ENCODE data around the gene UXS1. TPM values are rescaled to one million over a fixed set of nuclear protein-coding genes. Genes with fewer than 3 reads are reported as not detected.
"Not testable (repeated sequence)": the region's sequence is repeated elsewhere in the genome, so short reads cannot be mapped to it uniquely, and the experiment has no call there.

Gene UXS1
- 10 to 100 TPM; 32.2 to 94.2 (median 36.0) TPM for total RNA-seq

DNA sequence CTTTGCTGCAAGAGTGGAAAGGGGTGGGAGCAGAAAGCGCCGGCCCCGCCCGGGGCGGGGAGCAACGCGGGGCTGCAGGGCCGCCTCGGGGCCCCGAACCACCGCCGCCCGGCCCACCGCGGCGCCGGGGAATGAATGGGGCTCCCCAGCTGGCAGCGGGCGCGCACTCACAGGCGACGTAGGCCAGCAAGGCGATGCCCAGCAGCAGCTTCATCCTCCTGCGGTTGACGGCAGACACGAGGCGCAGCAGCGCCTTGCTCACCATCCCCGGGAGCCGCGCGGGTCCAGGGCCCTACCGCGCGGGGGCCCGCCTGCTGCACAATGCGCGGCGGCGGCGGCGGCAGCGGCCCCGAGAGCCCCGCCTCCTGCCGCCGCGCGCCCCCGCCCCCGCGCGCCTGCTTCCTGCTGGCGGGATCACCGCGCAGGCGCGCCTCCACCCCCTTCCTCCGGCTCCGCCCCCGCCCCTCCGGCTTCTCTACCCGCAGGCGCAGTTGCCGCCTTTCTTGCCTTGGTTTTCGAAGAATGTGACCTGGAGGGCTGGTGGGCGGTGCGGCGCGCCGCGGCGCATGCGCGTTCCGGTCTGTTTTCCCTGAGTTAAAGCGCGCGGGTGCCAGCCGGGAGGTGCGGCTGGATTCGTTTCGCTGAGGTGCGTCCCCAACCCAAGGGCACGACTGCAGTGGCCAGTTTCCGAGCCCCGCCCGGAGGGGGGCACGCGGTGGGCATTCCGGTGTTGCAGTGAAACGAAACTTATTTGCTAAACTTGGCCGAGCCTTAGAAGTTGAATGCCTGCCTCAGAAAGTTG, at the start of gene UXS1:
Gene UXS1 (minus strand): TSS at position 325 of the 802 bp plus-strand sequence. CDS start 60 bp downstream, at position 265.
- no peaks in the 10 kb centered on the region for H3K36me3 ChIP-seq
- TF ChIP-seq CTCF (IDR thresholded peaks at IDR 0.05) = no peak
- TF ChIP-seq POLR2A (IDR thresholded peaks at IDR 0.05) = peak; percentile 38 to 87
- peak; percentile 99 for DNase-seq
- WGBS, 2 donors = 0% methylated on average over 16 to 19 of the region's 93 CpGs
- H3K4me3 ChIP-seq (replicated peaks in 1 of 3) = peak within 1 kb of the TSS; percentile 54 to 95 (median 87)
- peaks cover 13 to 16% of the 10 kb centered on the region in 2 donors for H3K4me1 ChIP-seq
- no peaks in the 10 kb centered on the region for H3K27me3 ChIP-seq
- intact Hi-C loops (cut with DNase I) = no loop called here
- H3K27ac ChIP-seq = peak within 1 kb of the TSS; percentile 85 to 89 (median 86)
- no peaks in the 10 kb centered on the region for H3K9me3 ChIP-seq

DNA sequence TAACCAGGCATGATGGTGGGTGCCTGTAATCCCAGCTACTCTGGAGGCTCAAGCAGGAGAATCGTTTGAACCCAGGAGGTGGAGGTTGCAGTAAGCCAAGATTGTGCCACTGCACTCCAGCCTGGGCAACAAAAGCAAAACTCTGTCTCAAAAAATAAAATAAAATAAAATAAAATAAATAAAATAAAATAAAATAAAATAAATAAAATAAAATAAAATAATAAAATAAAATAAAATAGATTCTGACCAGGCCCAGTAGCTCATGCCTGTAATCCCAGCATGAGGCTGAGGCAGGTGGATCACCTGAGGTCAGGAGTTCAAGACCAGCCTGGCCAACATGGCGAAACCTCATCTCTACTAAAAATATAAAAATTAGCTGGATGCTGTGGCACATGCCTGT, 45.4 kb upstream of the UXS1 start:
- not testable (repeated sequence) for H3K4me3 ChIP-seq (replicated peaks in 1 of 3)
- 94% methylated on average over 2 of the region's 2 CpGs for WGBS, 2 donors

DNA sequence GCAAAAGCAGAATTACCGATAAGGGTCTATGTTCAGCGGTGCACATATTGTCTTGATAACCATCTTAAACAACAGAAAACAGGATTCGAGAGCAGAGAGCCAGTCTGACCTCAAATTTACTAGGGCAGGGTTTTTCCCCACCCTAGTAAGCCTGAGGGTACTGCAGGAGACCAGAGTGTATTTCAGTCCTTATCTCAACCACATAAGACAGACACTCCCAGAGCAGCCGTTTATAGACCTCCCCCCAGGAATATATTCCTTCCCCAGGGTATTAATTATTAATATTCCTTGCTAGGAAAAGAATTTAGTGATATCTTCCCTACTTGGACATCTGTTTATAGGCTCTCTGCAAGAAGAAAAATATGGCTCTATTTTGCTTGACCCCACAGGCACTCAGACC, 41.3 kb upstream of the UXS1 start:
- H3K27me3 ChIP-seq; H3K4me3 ChIP-seq (replicated peaks in 1 of 3); DNase-seq; H3K27ac ChIP-seq; H3K4me1 ChIP-seq; intact Hi-C loops (cut with DNase I); H3K36me3 ChIP-seq; H3K9me3 ChIP-seq: not testable (repeated sequence)
- 92 to 95% methylated on average over 4 of the region's 4 CpGs for WGBS, 2 donors

More for the DNA sequence above, 45.4 kb upstream of the UXS1 start:
- H3K27me3 ChIP-seq; H3K27ac ChIP-seq; H3K9me3 ChIP-seq; intact Hi-C loops (cut with DNase I); H3K36me3 ChIP-seq; H3K4me1 ChIP-seq; DNase-seq: not testable (repeated sequence)

- TF ChIP-seq POLR2A (IDR thresholded peaks at IDR 0.05) = no peak
- Histone ChIP-seq H3K27ac (no peak overlapping the region), H3K36me3 (no peaks in the 10 kb centered on the region), H3K4me3 (replicated peaks in 1 of 3) (no peak overlapping the region), H3K27me3 (no peaks in the 10 kb centered on the region), H3K9me3 (no peaks in the 10 kb centered on the region), H3K4me1 (no peaks in the 10 kb centered on the region)
- DNase-seq = no peak
- intact Hi-C loops (cut with DNase I) = no loop called here
- 88 to 100% methylated on average over 2 of the region's 2 CpGs for WGBS, 2 donors
Observed at GRCh38 chr2:106233350-106233706, 39.2 kb upstream of the UXS1 start.

GRCh38 chr2:106232638-106233349, 38.7 kb upstream of the UXS1 start:
- H3K4me1 ChIP-seq = no peaks in the 10 kb centered on the region
- H3K27ac ChIP-seq = no peak overlapping the region
- intact Hi-C loops (cut with DNase I) = no loop called here
- TF ChIP-seq CTCF (IDR thresholded peaks at IDR 0.05) = no peak
- TF ChIP-seq POLR2A (IDR thresholded peaks at IDR 0.05) = no peak
- 82 to 100% methylated on average over 1 of the region's 1 CpG for WGBS, 2 donors
- no peaks in the 10 kb centered on the region for H3K9me3 ChIP-seq
- H3K4me3 ChIP-seq (replicated peaks in 1 of 3) = no peak overlapping the region
- DNase-seq = peak; percentile 9 to 14
- H3K27me3 ChIP-seq = no peaks in the 10 kb centered on the region
- H3K36me3 ChIP-seq = no peaks in the 10 kb centered on the region

- Histone ChIP-seq H3K4me1 (no peaks in the 10 kb centered on the region), H3K36me3 (no peaks in the 10 kb centered on the region), H3K4me3 (replicated peaks in 1 of 3) (no peak overlapping the region), H3K9me3 (no peaks in the 10 kb centered on the region), H3K27me3 (no peaks in the 10 kb centered on the region), H3K27ac (no peak overlapping the region)
- TF ChIP-seq CTCF (IDR thresholded peaks at IDR 0.05) (no peak), POLR2A (IDR thresholded peaks at IDR 0.05) (no peak)
- DNase-seq = no peak
- 69 to 75% methylated on average over 5 of the region's 5 CpGs for WGBS, 2 donors
- intact Hi-C loops (cut with DNase I) = no loop called here
Observed at GRCh38 chr2:106223347-106223746, 29.2 kb upstream of the UXS1 start.

DNA sequence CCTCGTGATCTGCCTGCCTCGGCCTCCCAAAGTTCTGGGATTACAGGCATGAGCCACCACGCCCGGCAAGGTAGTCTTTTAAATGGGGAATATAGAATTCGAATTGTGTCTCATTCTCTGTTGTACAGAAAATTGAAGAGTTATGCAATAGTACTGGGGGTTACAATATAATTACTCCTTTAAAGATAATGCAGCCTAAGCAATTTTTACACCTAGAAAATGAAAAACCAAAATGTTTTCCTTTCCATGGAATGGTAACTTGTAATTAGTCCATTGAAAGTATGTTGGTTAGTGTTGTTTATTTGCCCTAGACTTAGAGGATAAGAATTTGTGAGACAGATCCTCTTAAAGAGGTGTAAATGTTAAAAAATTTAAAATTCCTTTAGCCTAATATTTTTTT, 28.0 kb upstream of the UXS1 start:
- 96% methylated on average over 4 to 5 of the region's 5 CpGs for WGBS, 2 donors
- H3K9me3 ChIP-seq; H3K27me3 ChIP-seq; DNase-seq; H3K4me1 ChIP-seq; H3K36me3 ChIP-seq; H3K27ac ChIP-seq; H3K4me3 ChIP-seq (replicated peaks in 1 of 3); intact Hi-C loops (cut with DNase I): not testable (repeated sequence)
